ENCODE data around the gene KLF6. TPM values are rescaled to one million over a fixed set of nuclear protein-coding genes. Genes with fewer than 3 reads are reported as not detected.
A peak's percentile ranks its signal among the peaks of the same experiment; 100 is the strongest.

KLF6 gene
- total and polyA plus RNA-seq, 2 donors (not counting 1 experiment from before 2014, with no cell fraction given): 175 to 921 TPM

- DNase-seq (peak; percentile 82), ATAC-seq (ENCODE audit: low read depth) (peak; percentile 7)
- peaks cover 51% of the 10 kb centered on the region for H3K4me1 Mint-ChIP-seq
- H3K27ac ChIP-seq (ENCODE audit: low read length in 2 of 2): peak overlapping the region; percentile 97 to 99
- peak overlapping the region; percentile 96 for H3K4me3 Mint-ChIP-seq
- WGBS (ENCODE audit: insufficient coverage): 0% methylated on average over 5 of the region's 13 CpGs
- peaks cover 2 to 45% of the 10 kb centered on the region in 2 experiments for H3K36me3 ChIP-seq (replicated peaks in 1 of 2; ENCODE audit: control extremely low read depth in 1 of 2, control insufficient read depth in 1 of 2, extremely low read depth in 1 of 2, insufficient read depth in 2 of 2, low read length in 1 of 2)
- POLR2A ChIA-PET: interaction anchor here (0.6 to 4.0 kb wide), 11 partner anchors 10 to 345 kb away, joined by 3 to 34 read pairs (median 4); no protein-coding TSS in a partner anchor
- peak overlapping the region; percentile 96 for H3K27ac Mint-ChIP-seq
- H3K4me1 ChIP-seq (ENCODE audit: control insufficient read depth in 2 of 2, insufficient read depth in 2 of 2, low read length in 2 of 2): peaks cover 38 to 47% of the 10 kb centered on the region in 2 donors
- H3K27me3 Mint-ChIP-seq: no peaks in the 10 kb centered on the region
- CTCF ChIA-PET: interaction anchor here (1.0 to 2.1 kb wide), 4 partner anchors 18 to 25 kb away, joined by 3 to 6 read pairs (median 4); no protein-coding TSS in a partner anchor
- H3K9me3 ChIP-seq (ENCODE audit: control extremely low read depth in 1 of 3, control insufficient read depth in 2 of 3, insufficient read depth in 1 of 3, low read length in 2 of 3): peaks cover 0 to 6% (median 0%) of the 10 kb centered on the region in 3 donors
- no peak for TF ChIP-seq EZH2 (IDR thresholded peaks at IDR 0.05; ENCODE audit: borderline replicate concordance, insufficient read depth, low read depth, low read length, poor library complexity, severe bottlenecking)
- TF ChIP-seq CTCF (IDR thresholded peaks at IDR 0.05): no peak
- H3K79me2 ChIP-seq (ENCODE audit: control insufficient read depth, insufficient read depth, low read length): peaks cover 70% of the 10 kb centered on the region
- H3K4me2 ChIP-seq (replicated peaks; ENCODE audit: low read depth, low read length, poor library complexity, severe bottlenecking): peak overlapping the region; percentile 82
- intact Hi-C loops (cut with micrococcal nuclease): loop anchor here (1.0 to 10.0 kb wide), 5 partner anchors 21 to 608 kb away; partner anchors contain the start of gene PITRM1
- peaks cover 72% of the 10 kb centered on the region for H4K20me1 ChIP-seq (ENCODE audit: control insufficient read depth, insufficient read depth, low read length, poor library complexity, severe bottlenecking)
- no peaks in the 10 kb centered on the region for H3K27me3 ChIP-seq (replicated peaks in 1 of 4; ENCODE audit: control extremely low read depth in 1 of 4, control insufficient read depth in 3 of 4, insufficient read depth in 4 of 4, low read length in 3 of 4)
- peak overlapping the region; percentile 99 for H3K9ac ChIP-seq (ENCODE audit: low read length)
- H3K4me3 ChIP-seq (ENCODE audit: control extremely low read depth in 1 of 5, extremely low read depth in 1 of 5, insufficient read depth in 1 of 5, low read depth in 2 of 5, low read length in 4 of 5): peak overlapping the region; percentile 90 to 100 (median 98)
- no peak overlapping the region for H2AFZ ChIP-seq (ENCODE audit: insufficient read depth, low read depth, low read length, poor library complexity, severe bottlenecking)
- no peaks in the 10 kb centered on the region for H3K9me3 Mint-ChIP-seq (ENCODE audit: insufficient read depth)
Observed at GRCh38 chr10:3782451-3783315, 2.3 kb downstream of the KLF6 start.
